H9 (cell line): ENCODE measurements around the gene C1QB. TPM values are rescaled to one million over a fixed set of nuclear protein-coding genes. Genes with fewer than 3 reads are reported as not detected.

Experiments used
- DNase-seq: peaks from one replicate; pipeline ENCODE4 v3.0.0-alpha.2; 2017
- H2AFZ ChIP-seq: one replicate; pipeline ENCODE4 v1.6.1; 2013; ENCODE audit warnings: mild to moderate bottlenecking, low read length, control low read depth, moderate library complexity
- H2AK5ac ChIP-seq: 2 replicates; pipeline ENCODE4 v1.6.1; 2013; ENCODE audit warnings: low read length, control low read depth, mixed read lengths; ENCODE audit not compliant: insufficient read length
- H2BK120ac ChIP-seq: one replicate; pipeline ENCODE4 v1.6.1; 2013; ENCODE audit warnings: low read depth, mild to moderate bottlenecking, low read length, control low read depth, inconsistent platforms; ENCODE audit not compliant: poor library complexity, severe bottlenecking
- H2BK12ac ChIP-seq: 2 replicates; pipeline ENCODE4 v1.6.1; 2013; ENCODE audit warnings: low read length, control low read depth, mixed read lengths, low read depth; ENCODE audit not compliant: insufficient read length
- H2BK15ac ChIP-seq: 2 replicates; pipeline ENCODE4 v1.6.1; 2013; ENCODE audit warnings: low read depth, low read length, control low read depth
- H2BK20ac ChIP-seq: one replicate; pipeline ENCODE4 v1.6.1; 2013; ENCODE audit warnings: low read depth, mild to moderate bottlenecking, low read length, control low read depth, inconsistent platforms; ENCODE audit not compliant: poor library complexity, severe bottlenecking
- H2BK5ac ChIP-seq: 2 replicates; pipeline ENCODE4 v1.6.1; 2013; ENCODE audit warnings: low read length, control low read depth, mixed read lengths; ENCODE audit not compliant: insufficient read length
- H3K14ac ChIP-seq: 2 replicates; pipeline ENCODE4 v1.6.1; 2013; ENCODE audit warnings: low read length, control low read depth; ENCODE audit not compliant: insufficient read depth
- H3K18ac ChIP-seq: 2 replicates; pipeline ENCODE4 v1.6.1; 2013; ENCODE audit warnings: low read depth, mild to moderate bottlenecking, mixed read lengths, low read length, control low read depth; ENCODE audit not compliant: insufficient read length
- H3K23ac ChIP-seq: 2 replicates; pipeline ENCODE4 v1.6.1; 2013; ENCODE audit warnings: low read length, control low read depth, mixed read lengths, low read depth; ENCODE audit not compliant: insufficient read length
- H3K23me2 ChIP-seq: 2 replicates; pipeline ENCODE4 v1.6.1; 2013; ENCODE audit warnings: low read depth, mild to moderate bottlenecking, mixed read lengths, low read length, control low read depth; ENCODE audit not compliant: insufficient read length, poor library complexity, severe bottlenecking
- H3K27ac ChIP-seq: 2 replicates; pipeline ENCODE4 v1.5.1; 2013; ENCODE audit warnings: low read length, control low read depth, mixed read lengths, low read depth; ENCODE audit not compliant: insufficient read length
- H3K27me3 ChIP-seq: 2 replicates; pipeline ENCODE4 v1.6.1; 2013; ENCODE audit warnings: low read length, control low read depth, inconsistent platforms; ENCODE audit not compliant: insufficient read depth
- H3K4ac ChIP-seq: 2 replicates; pipeline ENCODE4 v1.6.1; 2013; ENCODE audit warnings: low read depth, mild to moderate bottlenecking, control low read depth, inconsistent platforms, low read length, moderate library complexity
- H3K4me1 ChIP-seq: 2 replicates; pipeline ENCODE4 v1.6.1; 2013; ENCODE audit warnings: low read length, control low read depth, inconsistent platforms; ENCODE audit not compliant: insufficient read depth
- H3K4me2 ChIP-seq: 2 replicates; pipeline ENCODE4 v1.6.1; 2013; ENCODE audit warnings: low read length, control low read depth, mixed read lengths; ENCODE audit not compliant: insufficient read length, insufficient read depth
- H3K56ac ChIP-seq: 2 replicates; pipeline ENCODE4 v1.6.1; 2013; ENCODE audit warnings: low read depth, mild to moderate bottlenecking, mixed read lengths, low read length, control low read depth; ENCODE audit not compliant: insufficient read length
- H3K79me1 ChIP-seq: 2 replicates; pipeline ENCODE4 v1.6.1; 2013; ENCODE audit warnings: low read depth, mild to moderate bottlenecking, moderate library complexity, low read length, control low read depth, inconsistent platforms; ENCODE audit not compliant: insufficient read depth, poor library complexity, severe bottlenecking
- H3K79me2 ChIP-seq: 2 replicates; pipeline ENCODE4 v1.6.1; 2013; ENCODE audit warnings: low read length, control low read depth, inconsistent platforms; ENCODE audit not compliant: insufficient read depth
- H3K9ac ChIP-seq: 2 replicates; pipeline ENCODE4 v1.6.1; 2013; ENCODE audit warnings: low read length, control low read depth, mixed read lengths; ENCODE audit not compliant: insufficient read length; ENCODE audit errors: extremely low read depth
- H3K9me3 ChIP-seq: one replicate; pipeline ENCODE4 v1.6.1; 2013; ENCODE audit warnings: low read depth, low read length, inconsistent platforms; ENCODE audit not compliant: control insufficient read depth
- H3T11ph ChIP-seq: one replicate; pipeline ENCODE4 v1.6.1; 2013; ENCODE audit warnings: mild to moderate bottlenecking, low read length, control low read depth, inconsistent platforms
- H4K20me1 ChIP-seq: one replicate; pipeline ENCODE4 v1.6.1; 2013; ENCODE audit not compliant: control insufficient read depth, insufficient read length, insufficient read depth
- H4K5ac ChIP-seq: 2 replicates; pipeline ENCODE4 v1.6.1; 2013; ENCODE audit warnings: low read depth, mild to moderate bottlenecking, mixed read lengths, low read length, control low read depth; ENCODE audit not compliant: insufficient read length
- H4K8ac ChIP-seq: replicated peaks from 2 replicates; pipeline ENCODE4 v1.6.1; 2013; ENCODE audit warnings: low read length, control low read depth, mixed read lengths, low read depth; ENCODE audit not compliant: insufficient read length
- H4K91ac ChIP-seq: 2 replicates; pipeline ENCODE4 v1.6.1; 2013; ENCODE audit warnings: low read depth, mild to moderate bottlenecking, moderate library complexity, mixed read lengths, low read length, control low read depth; ENCODE audit not compliant: insufficient read length
- H3K27ac Mint-ChIP-seq, 3 experiments: 2 replicates in 2 of 3; 3 replicates in 1 of 3; pipeline ENCODE4 v1.8.0; 2020 to 2021; ENCODE audit warnings: mixed read lengths in 3 of 3, mild to moderate bottlenecking in 1 of 3, moderate library complexity in 1 of 3
- H3K27me3 Mint-ChIP-seq: 2 replicates; pipeline ENCODE4 v1.8.0; 2021; ENCODE audit warnings: low read depth, mild to moderate bottlenecking, moderate library complexity, mixed read lengths
- H3K36me3 Mint-ChIP-seq, 3 experiments: 2 replicates in 2 of 3; 3 replicates in 1 of 3; pipeline ENCODE4 v1.8.0; 2020 to 2021; ENCODE audit warnings: low read depth in 3 of 3, mixed read lengths in 3 of 3; ENCODE audit not compliant: insufficient read depth in 1 of 3
- H3K4me1 Mint-ChIP-seq, 2 experiments: 2 replicates each; pipeline ENCODE4 v1.8.0; 2020; ENCODE audit warnings: mixed read lengths in 2 of 2
- H3K4me3 Mint-ChIP-seq, 2 experiments: 2 replicates in 1 of 2; 3 replicates in 1 of 2; pipeline ENCODE4 v1.8.0; 2020 to 2021; ENCODE audit warnings: mild to moderate bottlenecking in 2 of 2, mixed read lengths in 2 of 2, moderate library complexity in 1 of 2
- H3K9me3 Mint-ChIP-seq, 2 experiments: 2 replicates in 1 of 2; 3 replicates in 1 of 2; pipeline ENCODE4 v1.8.0; 2020; ENCODE audit warnings: mild to moderate bottlenecking in 2 of 2, mixed read lengths in 2 of 2, moderate library complexity in 1 of 2
- WGBS: extraction: QIAGEN DNeasy Blood & Tissue Kit; methylation state at CpG from one replicate; pipeline ENCODE4 v1.1.7; 2013; ENCODE audit warnings: missing lambda C conversion rate, low lambda C conversion rate, mixed read lengths; ENCODE audit not compliant: insufficient read length; ENCODE audit errors: extremely low coverage; 5-methylcytosine and 5-hydroxymethylcytosine counted together
- total RNA-seq: library from RNA; stranded (reverse); gene quantifications from 2 replicates; pipeline ENCODE4 v1.2.1, GENCODE V29; 2021
- TF ChIP-seq, protein P1 (sequence below): fragments of 200-600 bp; sonication (generic); conservative IDR thresholded peaks from 3 replicates; pipeline ENCODE4 v1.8.0; 2021; ENCODE audit warnings: antibody characterized with exemption, mild to moderate bottlenecking

The C1QB gene
- total RNA-seq, 1 experiment from 2014 or later: not detected

DNA sequence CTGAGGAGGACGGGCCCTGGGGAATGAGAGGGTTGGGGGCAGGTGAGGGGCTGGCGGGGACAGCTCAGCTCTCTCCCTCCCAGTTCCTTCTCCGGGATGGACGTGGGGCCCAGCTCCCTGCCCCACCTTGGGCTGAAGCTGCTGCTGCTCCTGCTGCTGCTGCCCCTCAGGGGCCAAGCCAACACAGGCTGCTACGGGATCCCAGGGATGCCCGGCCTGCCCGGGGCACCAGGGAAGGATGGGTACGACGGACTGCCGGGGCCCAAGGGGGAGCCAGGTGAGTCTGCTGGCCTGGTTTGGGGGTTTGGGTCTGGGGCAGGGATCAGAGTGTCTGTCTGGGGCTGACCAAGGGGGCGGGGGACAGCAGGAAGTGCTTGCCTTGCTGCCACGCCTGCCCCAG lies 9.1 kb upstream of the C1QB start:
- Histone ChIP-seq H3K4ac (no peak overlapping the region), H3T11ph (no peak overlapping the region), H2BK20ac (no peak overlapping the region), H2BK5ac (no peak overlapping the region), H4K8ac (no peak overlapping the region), H3K56ac (no peak overlapping the region), H2BK12ac (no peak overlapping the region), H3K27ac (no peak overlapping the region), H2AFZ (no peak overlapping the region), H4K5ac (no peak overlapping the region), H3K14ac (no peak overlapping the region), H3K9me3 (no peaks in the 10 kb centered on the region), H3K9ac (no peak overlapping the region), H2AK5ac (no peak overlapping the region), H3K23ac (no peak overlapping the region), H3K4me1 (no peaks in the 10 kb centered on the region), H3K23me2 (no peaks in the 10 kb centered on the region), H3K79me1 (no peaks in the 10 kb centered on the region), H3K27me3 (no peaks in the 10 kb centered on the region), H4K20me1 (no peaks in the 10 kb centered on the region), H3K18ac (no peak overlapping the region), H3K79me2 (no peaks in the 10 kb centered on the region), H3K4me2 (no peak overlapping the region), H4K91ac (no peak overlapping the region), H2BK15ac (no peak overlapping the region), H2BK120ac (no peak overlapping the region)
- Mint-ChIP-seq H3K9me3 (no peaks in the 10 kb centered on the region), H3K27ac (peak overlapping the region in 1 of 3 experiments; percentile 74; a peak in 1 of 7 replicates), H3K27me3 (peaks cover 14% of the 10 kb centered on the region), H3K36me3 (no peaks in the 10 kb centered on the region), H3K4me1 (peaks cover 6% of the 10 kb centered on the region in 2 experiments), H3K4me3 (no peak overlapping the region)
- no peak for DNase-seq
- WGBS: no CpG with 5 or more reads among the region's 12 CpGs
- TF ChIP-seq, protein P1, sequence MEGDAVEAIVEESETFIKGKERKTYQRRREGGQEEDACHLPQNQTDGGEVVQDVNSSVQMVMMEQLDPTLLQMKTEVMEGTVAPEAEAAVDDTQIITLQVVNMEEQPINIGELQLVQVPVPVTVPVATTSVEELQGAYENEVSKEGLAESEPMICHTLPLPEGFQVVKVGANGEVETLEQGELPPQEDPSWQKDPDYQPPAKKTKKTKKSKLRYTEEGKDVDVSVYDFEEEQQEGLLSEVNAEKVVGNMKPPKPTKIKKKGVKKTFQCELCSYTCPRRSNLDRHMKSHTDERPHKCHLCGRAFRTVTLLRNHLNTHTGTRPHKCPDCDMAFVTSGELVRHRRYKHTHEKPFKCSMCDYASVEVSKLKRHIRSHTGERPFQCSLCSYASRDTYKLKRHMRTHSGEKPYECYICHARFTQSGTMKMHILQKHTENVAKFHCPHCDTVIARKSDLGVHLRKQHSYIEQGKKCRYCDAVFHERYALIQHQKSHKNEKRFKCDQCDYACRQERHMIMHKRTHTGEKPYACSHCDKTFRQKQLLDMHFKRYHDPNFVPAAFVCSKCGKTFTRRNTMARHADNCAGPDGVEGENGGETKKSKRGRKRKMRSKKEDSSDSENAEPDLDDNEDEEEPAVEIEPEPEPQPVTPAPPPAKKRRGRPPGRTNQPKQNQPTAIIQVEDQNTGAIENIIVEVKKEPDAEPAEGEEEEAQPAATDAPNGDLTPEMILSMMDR: no peak
